Measurements from ENCODE around the gene CSMD2. TPM values are rescaled to one million over a fixed set of nuclear protein-coding genes. Genes with fewer than 3 reads are reported as not detected.

The CSMD2 gene
- total and polyA plus RNA-seq, 2 of the 4 experiments (the other 2 are of a cell fraction), result under 0.01 to 0.36 TPM

DNA sequence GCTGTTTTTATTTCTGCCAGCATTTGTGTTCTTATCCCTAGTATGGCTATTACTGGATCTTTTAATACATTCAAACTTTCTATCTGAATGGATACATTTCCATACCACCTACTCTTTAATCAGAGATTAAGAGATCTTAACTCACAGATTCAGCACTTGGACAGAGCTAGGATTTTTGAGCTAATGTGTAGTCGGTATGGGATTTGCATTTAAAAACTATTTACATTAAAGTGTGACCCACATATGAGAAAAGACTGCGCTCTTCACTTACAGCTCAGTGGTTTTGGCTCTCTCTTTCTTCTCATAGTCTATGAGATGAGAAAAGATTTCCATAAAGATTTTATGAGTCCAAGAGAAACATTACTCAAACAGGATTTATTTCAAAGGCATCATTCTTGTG, 284.7 kb downstream of the CSMD2 start:
- ATAC-seq (ENCODE audit: low read depth) (no peak), DNase-seq (no peak)
- Histone ChIP-seq H3K23ac (ENCODE audit: low read depth, low read length) (no peak overlapping the region), H4K5ac (ENCODE audit: low read depth, low read length) (no peak overlapping the region), H3K9me1 (ENCODE audit: insufficient read depth, low read length) (no peaks in the 10 kb centered on the region), H2BK15ac (ENCODE audit: low read depth, low read length) (no peak overlapping the region), H3K79me1 (ENCODE audit: low read depth in 1 of 2, low read length in 2 of 2) (no peaks in the 10 kb centered on the region), H3K56ac (ENCODE audit: extremely low read depth, insufficient read depth, low read length) (no peak overlapping the region), H3K4me2 (ENCODE audit: low read depth, low read length) (no peak overlapping the region), H4K20me1 (ENCODE audit: insufficient read depth, low read length) (no peaks in the 10 kb centered on the region), H3K27ac (ENCODE audit: insufficient read depth, low read length) (no peak overlapping the region), H2AK5ac (ENCODE audit: low read depth, low read length) (no peak overlapping the region), H2AK9ac (replicated peaks; ENCODE audit: low read depth, low read length, poor library complexity) (no peak overlapping the region), H3K9me3 (ENCODE audit: control insufficient read depth, insufficient read depth, low read length) (peaks cover 21% of the 10 kb centered on the region), H2BK120ac (ENCODE audit: low read depth, low read length) (no peak overlapping the region), H3K27me3 (ENCODE audit: control insufficient read depth, insufficient read depth, low read length) (no peaks in the 10 kb centered on the region), H2BK5ac (ENCODE audit: low read depth, low read length, poor library complexity, severe bottlenecking) (no peak overlapping the region), H4K8ac (ENCODE audit: low read depth in 2 of 2, low read length in 2 of 2) (no peak overlapping the region), H3K4ac (ENCODE audit: low read depth, low read length) (no peak overlapping the region), H3K18ac (ENCODE audit: low read depth, low read length) (no peak overlapping the region), H3K4me3 (ENCODE audit: insufficient read depth, low read depth, low read length) (no peak overlapping the region), H2BK20ac (ENCODE audit: low read depth, low read length) (no peak overlapping the region), H2AFZ (replicated peaks; ENCODE audit: low read length, poor library complexity) (no peak overlapping the region), H3K14ac (replicated peaks; ENCODE audit: low read depth, low read length) (no peak overlapping the region), H3K9ac (ENCODE audit: low read depth, low read length) (no peak overlapping the region), H3K36me3 (ENCODE audit: control insufficient read depth, insufficient read depth, low read length) (no peaks in the 10 kb centered on the region), H4K91ac (ENCODE audit: insufficient read depth, low read depth, low read length) (no peak overlapping the region), H3K4me1 (ENCODE audit: control insufficient read depth, insufficient read depth, low read length) (no peaks in the 10 kb centered on the region)
- no TSS peak for BruUV-seq (replicated peaks)
- CTCF ChIA-PET, result no interaction called here
- in situ Hi-C loops (cut with MboI; ENCODE audit: low sequenced_read_pairs) (no loop called here), intact Hi-C loops (cut with micrococcal nuclease) (no loop called here), dilution Hi-C loops (cut with HindIII; ENCODE audit: low sequenced_read_pairs, unreplicated experiment) (no loop called here)
- POLR2A ChIA-PET (ENCODE audit: unreplicated experiment), result no interaction called here
- no CpG with 5 or more reads among the region's 2 CpGs for WGBS, 2 experiments (ENCODE audit: extremely low coverage in 2 of 2, insufficient read length in 1 of 2)
- TF ChIP-seq MAZ (IDR thresholded peaks at IDR 0.05; ENCODE audit: borderline replicate concordance, low read depth, low read length), result no peak
- TF ChIP-seq, protein P1, sequence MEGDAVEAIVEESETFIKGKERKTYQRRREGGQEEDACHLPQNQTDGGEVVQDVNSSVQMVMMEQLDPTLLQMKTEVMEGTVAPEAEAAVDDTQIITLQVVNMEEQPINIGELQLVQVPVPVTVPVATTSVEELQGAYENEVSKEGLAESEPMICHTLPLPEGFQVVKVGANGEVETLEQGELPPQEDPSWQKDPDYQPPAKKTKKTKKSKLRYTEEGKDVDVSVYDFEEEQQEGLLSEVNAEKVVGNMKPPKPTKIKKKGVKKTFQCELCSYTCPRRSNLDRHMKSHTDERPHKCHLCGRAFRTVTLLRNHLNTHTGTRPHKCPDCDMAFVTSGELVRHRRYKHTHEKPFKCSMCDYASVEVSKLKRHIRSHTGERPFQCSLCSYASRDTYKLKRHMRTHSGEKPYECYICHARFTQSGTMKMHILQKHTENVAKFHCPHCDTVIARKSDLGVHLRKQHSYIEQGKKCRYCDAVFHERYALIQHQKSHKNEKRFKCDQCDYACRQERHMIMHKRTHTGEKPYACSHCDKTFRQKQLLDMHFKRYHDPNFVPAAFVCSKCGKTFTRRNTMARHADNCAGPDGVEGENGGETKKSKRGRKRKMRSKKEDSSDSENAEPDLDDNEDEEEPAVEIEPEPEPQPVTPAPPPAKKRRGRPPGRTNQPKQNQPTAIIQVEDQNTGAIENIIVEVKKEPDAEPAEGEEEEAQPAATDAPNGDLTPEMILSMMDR (conservative IDR thresholded peaks at IDR 0.05; ENCODE audit: low read depth, low read length), result no peak
- TF ChIP-seq BHLHE40 (IDR thresholded peaks at IDR 0.05; ENCODE audit: low read depth, low read length), result no peak
